Uterus (tissue), 4 donors: ENCODE data around the gene EPC1. TPM values are rescaled to one million over a fixed set of nuclear protein-coding genes. Genes with fewer than 3 reads are reported as not detected.
"Not testable (repeated sequence)": the region's sequence is repeated elsewhere in the genome, so short reads cannot be mapped to it uniquely, and the experiment has no call there.

Experiments used
- DNase-seq, 2 donors: peaks; one replicate each; pipeline ENCODE4 v3.0.0-alpha.2; 2019 to 2020
- H3K27ac ChIP-seq, 2 donors: fragments of 200-600 bp; sonication (generic); 1 replicate in 1 of 2; 2 replicates in 1 of 2; pipeline ENCODE4 v1.5.1; 2016 to 2018
- H3K27me3 ChIP-seq, 2 donors: fragments of 200-600 bp; sonication (generic); one replicate each; pipeline ENCODE4 v1.5.1; 2018 to 2019; ENCODE audit warnings: control low read depth in 1 of 2
- H3K36me3 ChIP-seq, 2 donors: fragments of 200-600 bp; sonication (generic); one replicate each; pipeline ENCODE4 v1.5.1; 2019; ENCODE audit warnings: control low read depth in 1 of 2
- H3K4me1 ChIP-seq, 2 donors: fragments of 200-600 bp; sonication (generic); one replicate each; pipeline ENCODE4 v1.5.1; 2018 to 2019; ENCODE audit warnings: control low read depth in 1 of 2
- H3K4me3 ChIP-seq, 2 donors: fragments of 200-600 bp; sonication (generic); 1 replicate in 1 of 2; 2 replicates in 1 of 2; pipeline ENCODE4 v1.5.1; 2018 to 2019; ENCODE audit warnings: mild to moderate bottlenecking in 1 of 2
- H3K9me3 ChIP-seq, 2 donors: fragments of 200-600 bp; sonication (generic); one replicate each; pipeline ENCODE4 v1.5.1; 2019; ENCODE audit warnings: control low read depth in 1 of 2
- POLR2A ChIP-seq, 2 donors: fragments of 450-650 bp; IDR thresholded peaks; one replicate each; pipeline ENCODE4 v1.6.1; 2016; ENCODE audit warnings: antibody characterized with exemption in 2 of 2, mild to moderate bottlenecking in 1 of 2, moderate library complexity in 1 of 2
- intact Hi-C: fragments of 100-400 bp; cut with DNase I; formaldehyde crosslinking; loops from one replicate; pipeline ENCODE4 v1.15.1; 2023; ENCODE audit warnings: low total_unique reads
- total RNA-seq, 4 donors: library from RNA; depleted of rRNA in 3 of 4; stranded (reverse); fragments of >200 nt in 3 of 4; gene quantifications; one replicate each; pipeline versions ENCODE4 v1.1.0 to v1.2.4, GENCODE V29; 2014 to 2023
- TF ChIP-seq, protein P1 (sequence below), 4 experiments: fragments of 200-600 bp in 2 of 4; fragments of 450-650 bp in 2 of 4; sonication (generic) in 2 of 4; IDR thresholded peaks; one replicate each; pipeline ENCODE4 v1.5.1; 2016 to 2019; ENCODE audit warnings: antibody characterized with exemption in 4 of 4, mild to moderate bottlenecking in 2 of 4, moderate library complexity in 1 of 4
- donor health status: DM: yes; HTN: yes; CAD: no.

The EPC1 gene, protein sequence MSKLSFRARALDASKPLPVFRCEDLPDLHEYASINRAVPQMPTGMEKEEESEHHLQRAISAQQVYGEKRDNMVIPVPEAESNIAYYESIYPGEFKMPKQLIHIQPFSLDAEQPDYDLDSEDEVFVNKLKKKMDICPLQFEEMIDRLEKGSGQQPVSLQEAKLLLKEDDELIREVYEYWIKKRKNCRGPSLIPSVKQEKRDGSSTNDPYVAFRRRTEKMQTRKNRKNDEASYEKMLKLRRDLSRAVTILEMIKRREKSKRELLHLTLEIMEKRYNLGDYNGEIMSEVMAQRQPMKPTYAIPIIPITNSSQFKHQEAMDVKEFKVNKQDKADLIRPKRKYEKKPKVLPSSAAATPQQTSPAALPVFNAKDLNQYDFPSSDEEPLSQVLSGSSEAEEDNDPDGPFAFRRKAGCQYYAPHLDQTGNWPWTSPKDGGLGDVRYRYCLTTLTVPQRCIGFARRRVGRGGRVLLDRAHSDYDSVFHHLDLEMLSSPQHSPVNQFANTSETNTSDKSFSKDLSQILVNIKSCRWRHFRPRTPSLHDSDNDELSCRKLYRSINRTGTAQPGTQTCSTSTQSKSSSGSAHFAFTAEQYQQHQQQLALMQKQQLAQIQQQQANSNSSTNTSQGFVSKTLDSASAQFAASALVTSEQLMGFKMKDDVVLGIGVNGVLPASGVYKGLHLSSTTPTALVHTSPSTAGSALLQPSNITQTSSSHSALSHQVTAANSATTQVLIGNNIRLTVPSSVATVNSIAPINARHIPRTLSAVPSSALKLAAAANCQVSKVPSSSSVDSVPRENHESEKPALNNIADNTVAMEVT
- 100 to 1,000 TPM in 1 of 4 donors, 10 to 100 TPM in 3; 34.7 to 109 (median 48.8) TPM for total RNA-seq

DNA sequence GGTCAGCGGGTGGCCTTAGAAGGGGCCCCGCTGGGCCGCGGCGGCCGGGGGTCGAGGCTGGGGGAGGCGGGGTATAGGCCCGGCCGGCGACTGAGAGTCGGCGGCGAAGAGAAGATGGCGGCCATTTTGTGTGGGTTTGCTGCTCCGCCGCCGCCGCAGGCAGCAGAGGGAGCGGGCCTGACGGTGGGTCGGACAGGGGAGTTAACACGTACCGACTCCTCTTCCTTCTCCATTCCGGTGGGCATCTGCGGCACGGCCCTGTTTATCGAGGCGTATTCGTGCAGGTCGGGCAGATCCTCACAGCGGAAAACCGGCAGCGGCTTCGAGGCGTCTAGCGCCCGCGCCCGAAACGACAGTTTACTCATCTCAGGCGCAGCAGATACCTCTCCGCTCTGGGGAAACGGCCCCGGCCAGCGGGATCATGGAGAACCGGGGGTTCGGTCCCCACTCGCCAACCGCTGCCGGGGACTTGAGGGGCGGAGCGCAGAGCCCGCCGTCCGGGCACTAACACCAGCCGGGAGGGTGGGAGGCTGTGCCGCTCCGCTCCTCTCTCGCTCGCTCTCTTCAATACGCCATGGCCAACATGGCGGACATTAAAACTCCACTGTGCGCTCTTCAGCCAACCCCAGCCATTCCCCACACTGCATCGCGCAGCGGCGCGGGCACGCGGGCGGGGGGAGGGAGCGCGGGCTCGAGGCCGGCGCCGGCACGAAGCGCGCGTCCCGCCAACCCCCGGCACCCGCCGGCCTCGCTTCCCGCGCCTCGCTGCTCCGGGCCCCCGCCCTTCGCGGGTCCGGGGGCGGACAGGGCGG is at the start of gene EPC1:
Gene EPC1 (minus strand): TSS at position 608 of the 812 bp plus-strand sequence. CDS start 243 bp downstream, at position 365.
- Histone ChIP-seq H3K9me3 (no peaks in the 10 kb centered on the region), H3K36me3 (no peaks in the 10 kb centered on the region), H3K27ac (peak within 1 kb of the TSS; percentile 99 to 100), H3K27me3 (no peaks in the 10 kb centered on the region), H3K4me1 (peaks cover 4 to 7% of the 10 kb centered on the region in 2 donors), H3K4me3 (peak within 1 kb of the TSS; percentile 91 to 94)
- TF ChIP-seq, protein P1, sequence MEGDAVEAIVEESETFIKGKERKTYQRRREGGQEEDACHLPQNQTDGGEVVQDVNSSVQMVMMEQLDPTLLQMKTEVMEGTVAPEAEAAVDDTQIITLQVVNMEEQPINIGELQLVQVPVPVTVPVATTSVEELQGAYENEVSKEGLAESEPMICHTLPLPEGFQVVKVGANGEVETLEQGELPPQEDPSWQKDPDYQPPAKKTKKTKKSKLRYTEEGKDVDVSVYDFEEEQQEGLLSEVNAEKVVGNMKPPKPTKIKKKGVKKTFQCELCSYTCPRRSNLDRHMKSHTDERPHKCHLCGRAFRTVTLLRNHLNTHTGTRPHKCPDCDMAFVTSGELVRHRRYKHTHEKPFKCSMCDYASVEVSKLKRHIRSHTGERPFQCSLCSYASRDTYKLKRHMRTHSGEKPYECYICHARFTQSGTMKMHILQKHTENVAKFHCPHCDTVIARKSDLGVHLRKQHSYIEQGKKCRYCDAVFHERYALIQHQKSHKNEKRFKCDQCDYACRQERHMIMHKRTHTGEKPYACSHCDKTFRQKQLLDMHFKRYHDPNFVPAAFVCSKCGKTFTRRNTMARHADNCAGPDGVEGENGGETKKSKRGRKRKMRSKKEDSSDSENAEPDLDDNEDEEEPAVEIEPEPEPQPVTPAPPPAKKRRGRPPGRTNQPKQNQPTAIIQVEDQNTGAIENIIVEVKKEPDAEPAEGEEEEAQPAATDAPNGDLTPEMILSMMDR (IDR thresholded peaks at IDR 0.05) = peak in 1 of 4 experiments; percentile 9
- TF ChIP-seq POLR2A (IDR thresholded peaks at IDR 0.05) = peak in 1 of 2 donors; percentile 89
- intact Hi-C loops = loop anchor here (10.0 kb wide), 1 partner anchor 92 kb away; no protein-coding TSS in a partner anchor
- DNase-seq = peak; percentile 84 to 89

DNA sequence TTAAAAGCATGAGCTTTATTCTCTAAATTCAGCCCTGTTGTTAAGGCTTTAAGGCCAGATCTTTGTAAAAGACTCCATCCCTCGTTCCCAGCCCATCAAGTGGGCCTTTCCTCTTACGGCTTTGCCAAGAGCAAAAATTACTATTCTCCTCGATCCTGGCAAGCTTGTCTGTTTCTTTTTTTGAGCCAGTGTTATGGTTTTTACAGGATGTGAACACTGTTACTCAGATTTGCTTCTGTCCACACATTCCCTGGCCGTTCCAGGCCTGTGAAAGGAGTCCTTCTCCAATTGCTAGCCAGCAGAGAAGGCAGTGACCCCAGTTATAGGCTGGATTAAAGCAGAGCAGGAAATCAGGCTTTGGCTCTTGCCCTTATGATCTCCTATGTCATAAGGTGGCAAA is 47.0 kb upstream of the EPC1 start:
- intact Hi-C loops = no loop called here
- Histone ChIP-seq H3K4me3 (no peak overlapping the region), H3K36me3 (no peaks in the 10 kb centered on the region), H3K9me3 (no peaks in the 10 kb centered on the region), H3K27me3 (no peaks in the 10 kb centered on the region), H3K4me1 (no peaks in the 10 kb centered on the region), H3K27ac (no peak overlapping the region)
- no peak for TF ChIP-seq POLR2A (IDR thresholded peaks at IDR 0.05)
- DNase-seq = no peak

DNA sequence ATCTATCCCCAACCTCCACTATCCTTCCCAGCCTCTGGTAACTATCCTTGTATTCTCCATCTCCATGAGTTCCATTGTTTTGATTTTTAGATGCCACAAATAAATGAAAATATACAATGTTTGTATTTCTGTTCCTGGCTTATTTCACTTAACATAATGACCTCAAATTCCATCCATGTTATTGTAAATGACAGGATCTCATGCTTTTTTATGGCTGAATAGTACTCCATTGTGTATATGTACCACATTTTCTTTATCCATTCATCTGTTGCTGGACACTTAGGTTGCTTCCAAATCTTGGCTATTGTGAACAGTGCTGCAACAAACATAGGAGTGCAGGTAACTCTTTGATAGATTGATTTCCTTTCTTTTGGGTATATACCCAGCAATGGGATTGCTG is 45.3 kb upstream of the EPC1 start:
- DNase-seq, H3K4me3 ChIP-seq, H3K36me3 ChIP-seq, H3K4me1 ChIP-seq, H3K27me3 ChIP-seq, H3K9me3 ChIP-seq, H3K27ac ChIP-seq, intact Hi-C loops: not testable (repeated sequence)

DNA sequence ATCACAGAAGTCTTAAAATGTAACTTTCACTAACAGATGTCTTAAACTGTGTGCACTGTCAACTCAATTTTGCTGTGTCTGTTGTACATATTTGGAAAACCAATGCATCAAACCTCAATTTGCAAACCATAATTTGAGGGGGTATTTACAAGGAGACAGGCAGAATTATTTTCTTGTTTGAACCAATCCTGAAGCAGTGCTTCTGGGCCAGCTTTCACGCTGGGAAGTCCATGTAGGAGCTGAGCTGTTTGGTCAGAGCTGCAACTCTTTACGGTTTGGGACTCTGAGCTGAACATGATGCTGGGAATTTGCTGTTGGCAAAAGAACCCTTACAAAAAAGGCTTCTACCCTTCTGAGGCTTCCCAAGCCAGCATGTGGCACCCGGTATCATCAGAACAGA is 43.2 kb upstream of the EPC1 start:
- TF ChIP-seq, protein P1 (IDR thresholded peaks at IDR 0.05) = no peak
- no peak for TF ChIP-seq POLR2A (IDR thresholded peaks at IDR 0.05)
- H3K27ac ChIP-seq = no peak overlapping the region
- no peaks in the 10 kb centered on the region for H3K4me1 ChIP-seq
- no peaks in the 10 kb centered on the region for H3K36me3 ChIP-seq
- intact Hi-C loops = no loop called here
- no peaks in the 10 kb centered on the region for H3K27me3 ChIP-seq
- no peaks in the 10 kb centered on the region for H3K9me3 ChIP-seq
- no peak for DNase-seq
- no peak overlapping the region for H3K4me3 ChIP-seq

DNA sequence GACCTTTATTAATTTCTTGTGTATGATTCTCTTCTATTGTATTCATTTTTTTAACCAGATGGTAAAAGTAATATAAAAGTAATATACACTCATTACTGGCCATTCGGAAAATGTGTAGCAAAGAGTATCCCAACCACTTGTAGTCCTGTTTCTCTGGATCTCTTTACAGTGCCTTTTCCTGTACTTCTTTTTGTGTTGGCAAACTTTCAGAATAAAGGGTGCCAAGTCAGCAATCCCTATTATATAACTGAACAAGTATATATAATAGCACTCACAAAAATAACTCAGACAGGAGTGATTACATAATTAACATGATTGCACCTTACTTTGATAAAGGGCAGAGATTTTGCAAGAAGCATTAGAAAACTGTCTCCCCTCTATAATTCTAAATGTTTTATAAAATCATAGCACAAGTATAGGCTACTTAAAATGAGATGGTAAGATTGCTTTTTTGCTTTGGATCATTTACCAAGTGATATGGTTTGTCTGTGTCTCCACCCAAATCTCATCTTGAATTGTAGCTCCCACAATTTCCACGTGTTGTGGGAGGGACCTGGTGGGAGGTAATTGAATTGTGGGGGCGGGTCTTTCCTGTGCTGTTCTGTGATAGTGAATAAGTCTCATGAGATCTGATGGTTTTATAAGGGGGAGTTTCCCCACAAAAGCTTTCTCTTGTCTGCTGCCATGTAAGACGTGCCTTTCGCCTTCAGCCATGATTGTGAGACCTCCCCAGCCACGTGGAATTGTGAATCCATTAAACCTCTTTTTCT is 41.5 kb upstream of the EPC1 start:
- Histone ChIP-seq H3K27ac (no peak overlapping the region), H3K27me3 (no peaks in the 10 kb centered on the region), H3K9me3 (no peaks in the 10 kb centered on the region), H3K4me3 (no peak overlapping the region), H3K36me3 (no peaks in the 10 kb centered on the region), H3K4me1 (no peaks in the 10 kb centered on the region)
- intact Hi-C loops = no loop called here
- TF ChIP-seq POLR2A (IDR thresholded peaks at IDR 0.05) = no peak
- TF ChIP-seq, protein P1 (IDR thresholded peaks at IDR 0.05) = no peak
- no peak for DNase-seq
